ENCODE data around the gene SEMG2.
A peak's percentile ranks its signal among the peaks of the same experiment; 100 is the strongest.

SEMG2 gene, protein sequence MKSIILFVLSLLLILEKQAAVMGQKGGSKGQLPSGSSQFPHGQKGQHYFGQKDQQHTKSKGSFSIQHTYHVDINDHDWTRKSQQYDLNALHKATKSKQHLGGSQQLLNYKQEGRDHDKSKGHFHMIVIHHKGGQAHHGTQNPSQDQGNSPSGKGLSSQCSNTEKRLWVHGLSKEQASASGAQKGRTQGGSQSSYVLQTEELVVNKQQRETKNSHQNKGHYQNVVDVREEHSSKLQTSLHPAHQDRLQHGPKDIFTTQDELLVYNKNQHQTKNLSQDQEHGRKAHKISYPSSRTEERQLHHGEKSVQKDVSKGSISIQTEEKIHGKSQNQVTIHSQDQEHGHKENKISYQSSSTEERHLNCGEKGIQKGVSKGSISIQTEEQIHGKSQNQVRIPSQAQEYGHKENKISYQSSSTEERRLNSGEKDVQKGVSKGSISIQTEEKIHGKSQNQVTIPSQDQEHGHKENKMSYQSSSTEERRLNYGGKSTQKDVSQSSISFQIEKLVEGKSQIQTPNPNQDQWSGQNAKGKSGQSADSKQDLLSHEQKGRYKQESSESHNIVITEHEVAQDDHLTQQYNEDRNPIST

GRCh38 chr20:45221076-45221475, at the start of gene SEMG2:
Gene SEMG2, plus strand, starts transcription at chr20:45221373. Its CDS starts 17 bp downstream, at chr20:45221390.
- no peak for DNase-seq

DNA sequence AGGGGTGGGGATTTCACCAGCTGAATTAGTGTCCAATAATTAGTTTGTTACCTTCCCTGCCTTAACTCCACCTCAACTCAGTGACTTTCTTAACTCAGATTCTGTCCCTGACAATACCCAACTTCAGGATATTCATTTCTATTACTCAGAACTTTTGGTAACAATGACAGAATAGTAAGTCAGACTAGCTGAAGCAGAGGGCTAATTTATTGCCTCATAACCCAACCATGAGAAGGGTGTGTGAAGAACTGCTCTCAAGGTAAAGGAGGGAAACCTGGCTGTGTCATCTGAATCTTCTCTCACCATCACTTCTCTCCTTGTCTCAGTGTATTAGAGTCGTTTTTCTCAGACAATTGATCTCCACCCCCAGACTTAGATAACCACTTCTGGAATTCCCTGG, 47.7 kb upstream of the SEMG2 start:
- DNase-seq, result no peak

GRCh38 chr20:45174434-45175364, 46.5 kb upstream of the SEMG2 start, which contains the start of gene PI3:
Gene PI3, plus strand, starts transcription at chr20:45174902. Its CDS starts 21 bp downstream, at chr20:45174923.
- DNase-seq, result no peak

- DNase-seq, result no peak
Measured at GRCh38 chr20:45176526-45177267, 44.5 kb upstream of the SEMG2 start.

DNA sequence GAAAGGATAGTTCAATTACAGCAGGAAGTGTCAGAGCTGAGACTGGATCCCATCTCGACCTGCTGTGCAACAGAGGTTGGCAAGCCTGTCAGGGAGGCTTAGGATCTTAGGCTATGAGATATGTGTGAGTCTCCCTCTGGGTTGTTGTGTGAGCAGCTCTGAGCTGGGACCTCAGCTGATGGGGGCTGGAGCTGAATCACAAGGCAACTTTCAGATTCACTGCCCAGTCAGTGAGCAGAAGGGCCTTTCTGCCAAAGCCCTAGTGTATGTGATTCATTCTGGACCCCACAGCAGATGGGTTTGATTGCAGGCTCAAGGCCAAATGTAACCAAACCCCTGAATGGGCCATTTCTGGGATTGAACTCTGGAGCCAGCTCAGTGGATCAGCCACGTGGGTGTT, 42.0 kb upstream of the SEMG2 start:
- no peak for DNase-seq

GRCh38 chr20:45181639-45182038, 39.5 kb upstream of the SEMG2 start:
- no peak for DNase-seq

DNA sequence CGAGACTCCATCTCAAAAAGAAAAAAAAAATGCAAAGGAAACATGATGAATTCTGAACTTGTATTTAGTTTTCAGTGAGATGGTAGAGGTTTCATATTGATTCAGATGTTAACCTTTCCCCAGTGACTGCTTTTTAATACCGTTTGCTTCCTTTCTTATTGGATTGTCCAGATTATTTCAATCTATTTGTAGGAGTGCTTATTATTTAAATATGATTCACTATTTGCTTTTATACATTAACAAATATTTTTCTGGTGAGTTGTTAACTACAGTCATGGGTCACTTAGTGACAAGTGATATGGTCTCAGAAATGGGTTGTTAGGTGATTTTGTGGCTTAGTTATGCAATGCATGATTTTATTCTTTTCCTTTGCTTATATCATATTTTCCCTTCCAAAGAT, 38.1 kb upstream of the SEMG2 start:
- no peak for DNase-seq

DNA sequence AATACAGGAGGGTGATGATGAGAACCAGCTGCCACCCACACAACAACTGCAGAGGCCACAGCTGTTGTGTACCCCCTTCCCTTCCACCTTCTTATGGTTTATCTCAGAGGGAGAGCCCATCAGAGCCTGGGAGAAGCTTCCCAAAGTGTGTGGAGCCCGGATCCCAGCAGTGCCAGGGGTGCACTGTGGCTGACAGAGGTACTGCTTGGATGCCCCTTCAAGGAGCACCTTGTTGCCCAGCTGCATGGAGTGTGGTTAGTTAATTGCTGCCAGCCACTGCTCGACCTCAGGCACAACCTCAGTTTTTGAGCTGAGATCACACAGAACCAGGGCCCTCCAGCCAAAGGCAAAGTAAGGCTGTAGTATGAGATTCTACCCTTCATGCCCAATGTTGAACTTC, 33.5 kb upstream of the SEMG2 start:
- DNase-seq, result no peak

GRCh38 chr20:45189067-45189609, 32.0 kb upstream of the SEMG2 start:
- no peak for DNase-seq

DNA sequence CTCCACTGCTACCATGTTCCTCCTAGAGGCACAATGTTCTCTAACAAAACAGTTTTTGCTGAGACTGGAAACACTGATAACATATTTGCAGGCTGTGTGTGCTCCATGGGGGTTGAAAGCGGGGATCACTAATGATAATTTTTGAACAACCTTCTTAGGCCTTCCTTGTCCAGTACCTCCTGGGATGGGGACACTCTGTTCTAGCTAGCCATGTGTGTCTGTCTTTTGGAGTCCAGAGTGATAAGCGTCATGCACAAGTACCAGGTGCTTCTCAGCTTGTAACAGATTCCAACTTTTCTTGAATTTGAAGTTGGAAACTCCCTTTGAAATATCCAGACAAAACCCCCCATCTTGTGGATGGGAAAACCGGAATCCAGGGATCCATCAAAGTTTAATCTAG, 31.3 kb upstream of the SEMG2 start:
- DNase-seq, result no peak

DNA sequence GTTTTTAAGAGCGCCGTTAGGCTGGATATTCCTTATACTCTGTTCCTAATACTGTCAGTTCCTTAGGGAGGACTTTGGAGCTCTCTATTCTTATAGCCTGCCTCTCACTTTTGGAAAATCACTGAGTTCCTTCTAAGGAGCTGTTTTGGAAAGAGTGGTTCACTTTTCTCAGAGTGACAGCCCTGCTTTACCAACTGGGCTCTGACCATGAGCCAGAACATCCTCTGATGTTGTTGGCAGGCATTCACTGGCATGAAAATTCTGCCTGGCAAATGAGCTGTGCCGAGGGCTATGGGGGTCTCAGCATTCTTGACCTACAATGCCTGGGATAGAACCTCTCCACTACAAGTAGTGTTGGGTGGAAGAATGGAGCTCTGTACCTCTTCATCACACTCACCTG, 29.2 kb upstream of the SEMG2 start:
- no peak for DNase-seq

- DNase-seq, result no peak
Measured at GRCh38 chr20:45193331-45193730, 27.8 kb upstream of the SEMG2 start.

GRCh38 chr20:45206725-45207124, 14.4 kb upstream of the SEMG2 start, which contains the start of gene SEMG1:
Gene SEMG1, plus strand, starts transcription at chr20:45207033. Its CDS starts 21 bp downstream, at chr20:45207054.
- peak; percentile 49 for DNase-seq

DNA sequence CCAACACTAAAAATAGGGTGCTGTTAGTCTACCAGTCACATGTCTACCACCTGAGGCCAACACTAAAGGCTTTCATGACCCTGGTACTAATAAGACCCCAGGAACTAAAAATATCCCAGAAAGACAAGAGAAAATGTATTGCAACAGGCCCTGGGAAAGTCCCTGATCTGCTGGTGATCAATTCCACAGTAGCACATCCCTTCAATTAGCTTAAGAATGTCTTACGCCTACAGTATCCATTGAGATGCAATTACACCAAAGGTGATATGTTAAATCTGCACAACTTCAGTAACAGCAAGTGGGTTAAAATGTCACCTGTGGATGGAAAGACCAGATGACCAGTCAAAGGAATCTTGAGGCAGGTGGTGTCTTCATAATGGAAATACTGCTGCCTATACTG, 11.2 kb upstream of the SEMG2 start:
- DNase-seq, result no peak

GRCh38 chr20:45211569-45212474, 9.4 kb upstream of the SEMG2 start:
- DNase-seq, result no peak

- no peak for DNase-seq
Measured at GRCh38 chr20:45212836-45213235, 8.3 kb upstream of the SEMG2 start.

- DNase-seq, result no peak
Measured at GRCh38 chr20:45218124-45218523, 3.0 kb upstream of the SEMG2 start.

- no peak for DNase-seq
Measured at GRCh38 chr20:45218636-45219035, 2.5 kb upstream of the SEMG2 start.

- DNase-seq, result no peak
Measured at GRCh38 chr20:45223136-45223535, 2.0 kb downstream of the SEMG2 start.

DNA sequence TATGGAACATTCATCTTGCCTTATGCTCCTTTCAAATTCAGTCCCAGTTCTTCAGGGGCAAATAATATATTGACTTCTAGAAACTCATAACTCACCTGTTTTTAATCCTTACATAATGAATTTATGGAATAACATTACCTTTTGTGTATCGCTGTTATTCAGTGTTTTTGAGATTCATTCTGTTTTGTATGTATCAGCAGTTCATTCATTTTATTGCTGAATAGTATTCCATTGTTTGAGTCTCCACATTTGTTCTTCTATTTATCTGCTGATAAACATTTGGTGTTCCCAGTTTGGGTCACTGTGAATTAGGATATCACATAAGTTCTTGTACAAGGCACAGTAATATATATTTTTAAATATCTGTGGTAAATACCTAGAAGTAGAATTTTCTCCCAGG, 5.1 kb downstream of the SEMG2 start:
- no peak for DNase-seq

Data from hematopoietic multipotent progenitor cell treated with erythropoietin and hydrocortisone succinate and interleukin-3 and kit ligand, for 6 days (in vitro differentiated cells).